ENCODE data around the gene INCA1.

DNA sequence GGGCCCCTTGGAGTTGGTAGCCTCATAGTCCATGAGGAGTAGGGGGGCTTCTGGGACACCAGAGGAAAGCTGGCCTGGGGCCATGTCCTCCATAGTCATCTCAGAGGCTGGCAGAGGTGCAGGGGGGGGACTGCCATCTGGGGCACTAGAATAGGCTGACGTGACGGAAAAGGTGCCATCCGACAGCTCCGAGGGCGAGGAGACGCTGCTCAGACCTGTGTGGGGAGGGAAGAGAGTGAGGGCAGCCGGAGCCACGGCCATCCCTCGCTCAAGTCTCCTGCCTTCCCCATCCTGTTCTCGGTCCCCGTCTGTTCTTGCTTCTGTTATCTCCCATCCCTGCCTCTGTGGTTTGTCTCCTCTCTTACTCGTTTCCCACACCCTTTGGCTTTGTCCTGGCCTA lies 25.0 kb downstream of the INCA1 start:
- TF ChIP-seq POLR2A (IDR thresholded peaks at IDR 0.05), result no peak
- TF ChIP-seq, protein P1, sequence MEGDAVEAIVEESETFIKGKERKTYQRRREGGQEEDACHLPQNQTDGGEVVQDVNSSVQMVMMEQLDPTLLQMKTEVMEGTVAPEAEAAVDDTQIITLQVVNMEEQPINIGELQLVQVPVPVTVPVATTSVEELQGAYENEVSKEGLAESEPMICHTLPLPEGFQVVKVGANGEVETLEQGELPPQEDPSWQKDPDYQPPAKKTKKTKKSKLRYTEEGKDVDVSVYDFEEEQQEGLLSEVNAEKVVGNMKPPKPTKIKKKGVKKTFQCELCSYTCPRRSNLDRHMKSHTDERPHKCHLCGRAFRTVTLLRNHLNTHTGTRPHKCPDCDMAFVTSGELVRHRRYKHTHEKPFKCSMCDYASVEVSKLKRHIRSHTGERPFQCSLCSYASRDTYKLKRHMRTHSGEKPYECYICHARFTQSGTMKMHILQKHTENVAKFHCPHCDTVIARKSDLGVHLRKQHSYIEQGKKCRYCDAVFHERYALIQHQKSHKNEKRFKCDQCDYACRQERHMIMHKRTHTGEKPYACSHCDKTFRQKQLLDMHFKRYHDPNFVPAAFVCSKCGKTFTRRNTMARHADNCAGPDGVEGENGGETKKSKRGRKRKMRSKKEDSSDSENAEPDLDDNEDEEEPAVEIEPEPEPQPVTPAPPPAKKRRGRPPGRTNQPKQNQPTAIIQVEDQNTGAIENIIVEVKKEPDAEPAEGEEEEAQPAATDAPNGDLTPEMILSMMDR (IDR thresholded peaks at IDR 0.05), result no peak
